Stimulated activated naive B cell treated with anti-CD40 and anti-IgM and Interleukin-4, amounts not matched to agents 10 μg/mL and 1 μg/mL and 100 μg/mL, for 72 hours (primary cell): ENCODE results near the gene SETD1A.

Experiments used
- ATAC-seq, 2 donors: fragments of 150-1000 bp; cut with Tn5 transposase; replicated peaks; 2 replicates each; pipeline ENCODE4 v1.10.0; 2021; ENCODE audit warnings: moderate library complexity in 1 of 2
- DNase-seq: peaks from one replicate; pipeline ENCODE4 v3.0.0; 2021
- H3K27ac Mint-ChIP-seq: one replicate; pipeline ENCODE4 v1.8.0; 2022; ENCODE audit warnings: mild to moderate bottlenecking, mixed read lengths
- H3K27me3 Mint-ChIP-seq, 2 donors: one replicate each; pipeline ENCODE4 v1.8.0; 2022; ENCODE audit warnings: mixed read lengths in 2 of 2
- H3K36me3 Mint-ChIP-seq, 2 donors: one replicate each; pipeline ENCODE4 v1.8.0; 2022; ENCODE audit warnings: mixed read lengths in 2 of 2, mild to moderate bottlenecking in 1 of 2
- H3K4me1 Mint-ChIP-seq, 2 donors: one replicate each; pipeline ENCODE4 v1.8.0; 2022; ENCODE audit warnings: mixed read lengths in 2 of 2, mild to moderate bottlenecking in 1 of 2
- H3K4me3 Mint-ChIP-seq, 2 donors: one replicate each; pipeline ENCODE4 v1.8.0; 2022; ENCODE audit warnings: mild to moderate bottlenecking in 2 of 2, mixed read lengths in 2 of 2, moderate library complexity in 1 of 2
- H3K9me3 Mint-ChIP-seq, 2 donors: one replicate each; pipeline ENCODE4 v1.8.0; 2022; ENCODE audit warnings: mixed read lengths in 2 of 2, mild to moderate bottlenecking in 1 of 2

SETD1A gene

GRCh38 chr16:30974348-30974747 is 16.8 kb downstream of the SETD1A start:
- no peaks in the 10 kb centered on the region for H3K9me3 Mint-ChIP-seq

GRCh38 chr16:30976486-30976885 is 18.9 kb downstream of the SETD1A start:
- ATAC-seq (no peak), DNase-seq (no peak)
- H3K27ac Mint-ChIP-seq: peak overlapping the region; percentile 0
- no peak overlapping the region for H3K4me3 Mint-ChIP-seq
- H3K4me1 Mint-ChIP-seq: peaks cover 2 to 13% of the 10 kb centered on the region in 2 donors
- peaks cover 59% of the 10 kb centered on the region in 2 donors for H3K36me3 Mint-ChIP-seq
- no peaks in the 10 kb centered on the region for H3K27me3 Mint-ChIP-seq
- no peaks in the 10 kb centered on the region for H3K9me3 Mint-ChIP-seq

More at GRCh38 chr16:30974348-30974747, 16.8 kb downstream of the SETD1A start:
- no peak overlapping the region for H3K4me3 Mint-ChIP-seq
- DNase-seq: no peak
- no peaks in the 10 kb centered on the region for H3K27me3 Mint-ChIP-seq
- ATAC-seq: no peak
- H3K36me3 Mint-ChIP-seq: peaks cover 63 to 71% of the 10 kb centered on the region in 2 donors
- no peak overlapping the region for H3K27ac Mint-ChIP-seq
- H3K4me1 Mint-ChIP-seq: peaks cover 2 to 13% of the 10 kb centered on the region in 2 donors

GRCh38 chr16:30977502-30977901 is 19.9 kb downstream of the SETD1A start:
- Mint-ChIP-seq H3K4me1 (peaks cover 2 to 13% of the 10 kb centered on the region in 2 donors), H3K9me3 (no peaks in the 10 kb centered on the region), H3K27ac (peak overlapping the region; percentile 71), H3K36me3 (peaks cover 55 to 58% of the 10 kb centered on the region in 2 donors), H3K27me3 (no peaks in the 10 kb centered on the region), H3K4me3 (no peak overlapping the region)
- DNase-seq (no peak), ATAC-seq (peak in 1 of 2 donors; percentile 33)

- peaks cover 53 to 56% of the 10 kb centered on the region in 2 donors for H3K36me3 Mint-ChIP-seq
- H3K4me1 Mint-ChIP-seq: peaks cover 3 to 17% of the 10 kb centered on the region in 2 donors
- no peaks in the 10 kb centered on the region for H3K27me3 Mint-ChIP-seq
- no peak for DNase-seq
- no peak overlapping the region for H3K4me3 Mint-ChIP-seq
- H3K27ac Mint-ChIP-seq: no peak overlapping the region
- H3K9me3 Mint-ChIP-seq: no peaks in the 10 kb centered on the region
- ATAC-seq: no peak
These were observed 21.8 kb downstream of the SETD1A start for GRCh38 chr16:30979170-30980022.

- ATAC-seq (no peak), DNase-seq (no peak)
- Mint-ChIP-seq H3K4me1 (peaks cover 4 to 23% of the 10 kb centered on the region in 2 donors), H3K9me3 (no peaks in the 10 kb centered on the region), H3K27ac (peak overlapping the region; percentile 9), H3K36me3 (peaks cover 53 to 58% of the 10 kb centered on the region in 2 donors), H3K4me3 (no peak overlapping the region), H3K27me3 (no peaks in the 10 kb centered on the region)
These were observed 22.4 kb downstream of the SETD1A start for GRCh38 chr16:30980023-30980371.

- no peak for DNase-seq
- H3K4me3 Mint-ChIP-seq: no peak overlapping the region
- peaks cover 57 to 62% of the 10 kb centered on the region in 2 donors for H3K36me3 Mint-ChIP-seq
- no peak for ATAC-seq
- peak overlapping the region; percentile 9 for H3K27ac Mint-ChIP-seq
- peaks cover 7 to 28% of the 10 kb centered on the region in 2 donors for H3K4me1 Mint-ChIP-seq
- H3K9me3 Mint-ChIP-seq: no peaks in the 10 kb centered on the region
- H3K27me3 Mint-ChIP-seq: no peaks in the 10 kb centered on the region
These were observed 22.9 kb downstream of the SETD1A start for GRCh38 chr16:30980434-30980833.

- Mint-ChIP-seq H3K27me3 (no peaks in the 10 kb centered on the region), H3K4me3 (no peak overlapping the region), H3K4me1 (peaks cover 5 to 29% of the 10 kb centered on the region in 2 donors), H3K36me3 (peaks cover 56 to 57% of the 10 kb centered on the region in 2 donors), H3K27ac (no peak overlapping the region), H3K9me3 (no peaks in the 10 kb centered on the region)
- DNase-seq (no peak), ATAC-seq (no peak)
These were observed 23.4 kb downstream of the SETD1A start for GRCh38 chr16:30980959-30981358.

- peaks cover 5 to 21% of the 10 kb centered on the region in 2 donors for H3K4me1 Mint-ChIP-seq
- H3K27ac Mint-ChIP-seq: peak overlapping the region; percentile 44
- no peak for ATAC-seq
- DNase-seq: no peak
- H3K4me3 Mint-ChIP-seq: no peak overlapping the region
- peaks cover 54 to 57% of the 10 kb centered on the region in 2 donors for H3K36me3 Mint-ChIP-seq
- no peaks in the 10 kb centered on the region for H3K9me3 Mint-ChIP-seq
- no peaks in the 10 kb centered on the region for H3K27me3 Mint-ChIP-seq
These were observed 25.2 kb downstream of the SETD1A start for GRCh38 chr16:30982548-30983288.

- H3K9me3 Mint-ChIP-seq: no peaks in the 10 kb centered on the region
- peaks cover 5 to 21% of the 10 kb centered on the region in 2 donors for H3K4me1 Mint-ChIP-seq
- DNase-seq (no peak), ATAC-seq (no peak)
- no peaks in the 10 kb centered on the region for H3K27me3 Mint-ChIP-seq
- no peak overlapping the region for H3K4me3 Mint-ChIP-seq
- peaks cover 54 to 60% of the 10 kb centered on the region in 2 donors for H3K36me3 Mint-ChIP-seq
- peak overlapping the region; percentile 25 for H3K27ac Mint-ChIP-seq
These were observed 25.8 kb downstream of the SETD1A start for GRCh38 chr16:30983289-30983889.

- Mint-ChIP-seq H3K27me3 (no peaks in the 10 kb centered on the region), H3K4me1 (peaks cover 8 to 21% of the 10 kb centered on the region in 2 donors), H3K9me3 (no peaks in the 10 kb centered on the region), H3K27ac (peak overlapping the region; percentile 25), H3K4me3 (no peak overlapping the region), H3K36me3 (peaks cover 51 to 58% of the 10 kb centered on the region in 2 donors)
- ATAC-seq (no peak), DNase-seq (no peak)
These were observed 26.5 kb downstream of the SETD1A start for GRCh38 chr16:30983898-30984610.

- Mint-ChIP-seq H3K36me3 (peaks cover 53 to 58% of the 10 kb centered on the region in 2 donors), H3K4me1 (peaks cover 8 to 21% of the 10 kb centered on the region in 2 donors), H3K9me3 (no peaks in the 10 kb centered on the region), H3K27me3 (no peaks in the 10 kb centered on the region), H3K4me3 (no peak within 1 kb of the TSS), H3K27ac (no peak within 1 kb of the TSS)
- ATAC-seq (peak; percentile 82 to 83), DNase-seq (peak; percentile 63)
These were observed 27.3 kb downstream of the SETD1A start, which contains the start of gene HSD3B7 for GRCh38 chr16:30984669-30985400. HSD3B7 (plus strand) TSS chr16:30985207; CDS start chr16:30985659, 452 bp downstream.

GRCh38 chr16:30985401-30986128 is 28.0 kb downstream of the SETD1A start:
- H3K27ac Mint-ChIP-seq: no peak overlapping the region
- no peaks in the 10 kb centered on the region for H3K27me3 Mint-ChIP-seq
- no peak overlapping the region for H3K4me3 Mint-ChIP-seq
- ATAC-seq: peak in 1 of 2 donors; percentile 8
- no peaks in the 10 kb centered on the region for H3K9me3 Mint-ChIP-seq
- peaks cover 8 to 21% of the 10 kb centered on the region in 2 donors for H3K4me1 Mint-ChIP-seq
- no peak for DNase-seq
- peaks cover 49 to 51% of the 10 kb centered on the region in 2 donors for H3K36me3 Mint-ChIP-seq
